GM19468 (cell line): ENCODE results near the gene CDC27.
"Not testable (repeated sequence)": the region's sequence is repeated elsewhere in the genome, so short reads cannot be mapped to it uniquely, and the experiment has no call there.

Experiments used
- ATAC-seq: cut with Tn5 transposase; IDR thresholded peaks from one replicate; pipeline ENCODE4 v1.9.1; 2021; ENCODE audit warnings: mild to moderate bottlenecking, moderate library complexity, moderate number of reproducible peaks; ENCODE audit not compliant: unreplicated experiment; ENCODE audit errors: extremely low read depth

Gene CDC27

GRCh38 chr17:47197821-47198220 is 8.7 kb upstream of the CDC27 start:
- ATAC-seq = no peak

- ATAC-seq = no peak
Measured at GRCh38 chr17:47193931-47194511, 4.9 kb upstream of the CDC27 start.

- ATAC-seq = no peak
Measured at GRCh38 chr17:47192554-47192953, 3.5 kb upstream of the CDC27 start.

GRCh38 chr17:47190770-47191169 is 1.7 kb upstream of the CDC27 start:
- ATAC-seq = no peak

GRCh38 chr17:47190243-47190642 is 1.1 kb upstream of the CDC27 start:
- ATAC-seq = no peak

GRCh38 chr17:47189732-47190237 is 690 bp upstream of the CDC27 start:
- no peak for ATAC-seq

- no peak for ATAC-seq
Measured at GRCh38 chr17:47188271-47188875, 722 bp downstream of the CDC27 start.

GRCh38 chr17:47184681-47185080 is 4.4 kb downstream of the CDC27 start:
- ATAC-seq = no peak

GRCh38 chr17:47180988-47181387 is 8.1 kb downstream of the CDC27 start:
- ATAC-seq = not testable (repeated sequence)

- ATAC-seq = no peak
Measured at GRCh38 chr17:47180337-47180736, 8.8 kb downstream of the CDC27 start.

GRCh38 chr17:47179141-47179540 is 10.0 kb downstream of the CDC27 start:
- no peak for ATAC-seq

GRCh38 chr17:47177261-47177660 is 11.8 kb downstream of the CDC27 start:
- no peak for ATAC-seq

GRCh38 chr17:47176389-47176826 is 12.7 kb downstream of the CDC27 start:
- no peak for ATAC-seq

- ATAC-seq = not testable (repeated sequence)
Measured at GRCh38 chr17:47174823-47175222, 14.3 kb downstream of the CDC27 start.

- ATAC-seq = no peak
Measured at GRCh38 chr17:47172696-47173565, 16.2 kb downstream of the CDC27 start.

GRCh38 chr17:47170710-47171109 is 18.4 kb downstream of the CDC27 start:
- ATAC-seq = no peak

GRCh38 chr17:47168896-47169295 is 20.2 kb downstream of the CDC27 start:
- ATAC-seq = not testable (repeated sequence)

GRCh38 chr17:47166854-47167253 is 22.2 kb downstream of the CDC27 start:
- not testable (repeated sequence) for ATAC-seq

- no peak for ATAC-seq
Measured at GRCh38 chr17:47165137-47165536, 24.0 kb downstream of the CDC27 start.

GRCh38 chr17:47164263-47164662 is 24.8 kb downstream of the CDC27 start:
- ATAC-seq = no peak

- ATAC-seq = no peak
Measured at GRCh38 chr17:47162013-47162622, 27.0 kb downstream of the CDC27 start.
